Measurements from ENCODE around the gene KCNQ2.

The KCNQ2 gene

DNA sequence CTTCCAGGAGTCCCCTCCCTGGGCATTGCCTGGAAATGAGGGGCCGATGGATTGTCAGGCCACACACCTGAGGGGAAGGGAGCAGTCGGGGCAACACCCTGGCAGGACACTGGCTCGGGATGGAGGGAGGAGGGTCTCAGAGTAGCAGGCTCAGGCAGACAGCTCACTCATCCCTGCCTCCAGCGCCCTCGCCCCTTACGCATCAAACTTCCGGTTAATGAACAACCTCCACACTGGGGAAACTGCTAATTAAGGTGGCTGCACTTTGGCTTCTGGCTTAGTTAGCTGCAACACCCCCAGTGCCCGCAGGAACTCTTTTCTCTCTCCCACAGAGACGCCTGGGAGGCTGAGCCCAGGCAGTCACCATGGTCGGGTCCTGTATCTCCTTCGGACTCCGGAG lies 98.0 kb downstream of the KCNQ2 start:
- no peak for ATAC-seq (ENCODE audit: insufficient read depth, low read depth)
- H3K9me3 ChIP-seq (ENCODE audit: insufficient read depth, low read length, severe bottlenecking) = no peaks in the 10 kb centered on the region

DNA sequence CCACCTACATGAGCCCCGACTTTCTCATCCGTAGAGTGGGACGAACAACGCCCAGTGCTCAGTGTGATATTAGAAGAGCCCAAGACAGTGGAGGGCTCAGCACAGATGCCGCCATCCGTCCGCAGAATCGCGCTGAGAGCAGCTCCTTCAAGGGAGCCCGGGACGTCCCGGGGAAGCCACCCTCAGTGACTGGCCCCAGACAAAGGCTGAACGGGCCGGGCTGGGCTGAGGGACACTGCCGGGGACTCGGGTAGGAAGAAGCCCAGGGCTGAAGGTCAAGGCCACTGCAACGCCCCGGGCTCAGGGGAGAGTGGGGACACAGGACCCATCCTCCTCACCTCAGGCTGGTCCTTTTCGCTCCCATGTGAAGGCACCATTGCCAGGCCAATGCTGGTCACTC lies 98.5 kb downstream of the KCNQ2 start:
- no peak overlapping the region for H2AFZ ChIP-seq (ENCODE audit: low read depth, low read length)
- no peak overlapping the region for H3K9ac ChIP-seq (ENCODE audit: low read depth, low read length)
- peaks cover 14% of the 10 kb centered on the region for H3K27me3 ChIP-seq (ENCODE audit: insufficient read depth, low read length, poor library complexity)
- no peak for ATAC-seq (ENCODE audit: insufficient read depth, low read depth)
- H3K27ac ChIP-seq (ENCODE audit: low read length) = no peak overlapping the region
- H3K36me3 ChIP-seq (ENCODE audit: insufficient read depth, low read length) = no peaks in the 10 kb centered on the region
- no peaks in the 10 kb centered on the region for H3K79me2 ChIP-seq (ENCODE audit: insufficient read depth, low read length)
- no peaks in the 10 kb centered on the region for H3K4me1 ChIP-seq (ENCODE audit: insufficient read depth, low read length)
- peaks cover 30% of the 10 kb centered on the region for H4K20me1 ChIP-seq (ENCODE audit: insufficient read depth, low read length)
- no peak for DNase-seq
- TF ChIP-seq, protein P1, sequence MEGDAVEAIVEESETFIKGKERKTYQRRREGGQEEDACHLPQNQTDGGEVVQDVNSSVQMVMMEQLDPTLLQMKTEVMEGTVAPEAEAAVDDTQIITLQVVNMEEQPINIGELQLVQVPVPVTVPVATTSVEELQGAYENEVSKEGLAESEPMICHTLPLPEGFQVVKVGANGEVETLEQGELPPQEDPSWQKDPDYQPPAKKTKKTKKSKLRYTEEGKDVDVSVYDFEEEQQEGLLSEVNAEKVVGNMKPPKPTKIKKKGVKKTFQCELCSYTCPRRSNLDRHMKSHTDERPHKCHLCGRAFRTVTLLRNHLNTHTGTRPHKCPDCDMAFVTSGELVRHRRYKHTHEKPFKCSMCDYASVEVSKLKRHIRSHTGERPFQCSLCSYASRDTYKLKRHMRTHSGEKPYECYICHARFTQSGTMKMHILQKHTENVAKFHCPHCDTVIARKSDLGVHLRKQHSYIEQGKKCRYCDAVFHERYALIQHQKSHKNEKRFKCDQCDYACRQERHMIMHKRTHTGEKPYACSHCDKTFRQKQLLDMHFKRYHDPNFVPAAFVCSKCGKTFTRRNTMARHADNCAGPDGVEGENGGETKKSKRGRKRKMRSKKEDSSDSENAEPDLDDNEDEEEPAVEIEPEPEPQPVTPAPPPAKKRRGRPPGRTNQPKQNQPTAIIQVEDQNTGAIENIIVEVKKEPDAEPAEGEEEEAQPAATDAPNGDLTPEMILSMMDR (IDR thresholded peaks at IDR 0.05; ENCODE audit: borderline replicate concordance, extremely low read depth, low read length, poor library complexity, severe bottlenecking) = no peak
- no peak for TF ChIP-seq EZH2 (IDR thresholded peaks at IDR 0.05; ENCODE audit: borderline replicate concordance, low read depth, low read length, severe bottlenecking)
- H3K4me2 ChIP-seq (ENCODE audit: insufficient read depth, low read length) = no peak overlapping the region
- H3K9me3 ChIP-seq (ENCODE audit: insufficient read depth, low read length, severe bottlenecking) = no peaks in the 10 kb centered on the region
- no peak overlapping the region for H3K4me3 ChIP-seq (ENCODE audit: low read depth in 1 of 2, low read length in 2 of 2)

More for the DNA sequence above, 98.0 kb downstream of the KCNQ2 start:
- peaks cover 14% of the 10 kb centered on the region for H3K27me3 ChIP-seq (ENCODE audit: insufficient read depth, low read length, poor library complexity)
- H3K4me1 ChIP-seq (ENCODE audit: insufficient read depth, low read length) = no peaks in the 10 kb centered on the region
- TF ChIP-seq, protein P1 (IDR thresholded peaks at IDR 0.05; ENCODE audit: borderline replicate concordance, extremely low read depth, low read length, poor library complexity, severe bottlenecking) = no peak
- no peak for TF ChIP-seq EZH2 (IDR thresholded peaks at IDR 0.05; ENCODE audit: borderline replicate concordance, low read depth, low read length, severe bottlenecking)
- H3K4me3 ChIP-seq (ENCODE audit: low read depth in 1 of 2, low read length in 2 of 2) = no peak overlapping the region
- no peaks in the 10 kb centered on the region for H3K79me2 ChIP-seq (ENCODE audit: insufficient read depth, low read length)
- DNase-seq = no peak
- H3K27ac ChIP-seq (ENCODE audit: low read length) = no peak overlapping the region
- peaks cover 35% of the 10 kb centered on the region for H4K20me1 ChIP-seq (ENCODE audit: insufficient read depth, low read length)
- H3K36me3 ChIP-seq (ENCODE audit: insufficient read depth, low read length) = no peaks in the 10 kb centered on the region
- H3K9ac ChIP-seq (ENCODE audit: low read depth, low read length) = no peak overlapping the region
- no peak overlapping the region for H2AFZ ChIP-seq (ENCODE audit: low read depth, low read length)
- H3K4me2 ChIP-seq (ENCODE audit: insufficient read depth, low read length) = no peak overlapping the region

DNA sequence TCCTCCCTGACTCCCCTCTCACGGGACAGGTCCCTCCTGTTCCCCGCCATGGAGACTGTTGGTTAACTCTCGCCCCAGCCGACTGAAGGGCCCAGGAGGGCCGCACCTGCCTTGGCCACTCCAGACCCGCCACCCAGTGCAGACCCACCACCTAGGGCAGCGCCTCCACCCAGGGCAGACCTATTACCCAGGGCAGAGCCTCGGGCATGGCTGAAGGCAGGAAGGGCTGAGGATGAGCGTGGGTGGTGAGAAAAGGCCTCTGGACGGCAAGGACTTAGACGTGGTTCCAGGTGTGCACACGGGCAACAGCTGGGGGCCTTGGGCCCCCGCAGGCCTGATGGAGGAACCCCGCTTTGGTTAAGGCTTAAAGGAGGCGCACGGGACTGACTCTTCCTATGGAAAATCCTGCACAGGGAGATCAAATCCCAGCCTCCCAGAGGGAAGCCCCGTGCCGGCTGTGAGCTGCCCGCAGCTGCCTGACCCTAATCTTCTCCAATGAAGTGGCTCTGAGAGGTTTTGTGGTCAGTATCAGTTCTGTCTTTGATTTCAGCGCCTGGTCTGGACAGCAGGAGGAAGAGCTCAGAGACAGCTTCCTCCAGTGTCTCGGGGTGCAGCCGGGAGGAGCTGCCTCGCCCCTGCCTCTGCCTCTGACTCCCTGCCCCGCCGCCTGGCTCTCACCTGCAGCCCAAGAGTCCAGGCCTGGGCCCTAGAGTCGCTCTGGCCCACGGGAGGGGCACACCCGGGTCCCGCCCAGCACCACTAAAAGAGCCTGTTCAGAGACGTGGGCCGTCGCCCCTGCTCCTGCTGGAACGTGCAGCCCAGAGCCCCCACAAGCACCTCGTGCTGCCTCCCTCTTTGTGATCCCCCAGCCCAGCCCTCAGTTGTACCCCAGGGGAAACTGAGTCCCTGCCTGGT lies 99.2 kb downstream of the KCNQ2 start:
- no peak for TF ChIP-seq EZH2 (IDR thresholded peaks at IDR 0.05; ENCODE audit: borderline replicate concordance, low read depth, low read length, severe bottlenecking)
- TF ChIP-seq, protein P1 (IDR thresholded peaks at IDR 0.05; ENCODE audit: borderline replicate concordance, extremely low read depth, low read length, poor library complexity, severe bottlenecking) = no peak
- no peak overlapping the region for H3K9ac ChIP-seq (ENCODE audit: low read depth, low read length)
- no peaks in the 10 kb centered on the region for H3K79me2 ChIP-seq (ENCODE audit: insufficient read depth, low read length)
- H3K36me3 ChIP-seq (ENCODE audit: insufficient read depth, low read length) = no peaks in the 10 kb centered on the region
- DNase-seq = no peak
- no peak for ATAC-seq (ENCODE audit: insufficient read depth, low read depth)
- H3K27ac ChIP-seq (ENCODE audit: low read length) = no peak overlapping the region
- H3K4me3 ChIP-seq (ENCODE audit: low read depth in 1 of 2, low read length in 2 of 2) = no peak overlapping the region
- peaks cover 14% of the 10 kb centered on the region for H3K27me3 ChIP-seq (ENCODE audit: insufficient read depth, low read length, poor library complexity)
- no peak overlapping the region for H2AFZ ChIP-seq (ENCODE audit: low read depth, low read length)
- no peak overlapping the region for H3K4me2 ChIP-seq (ENCODE audit: insufficient read depth, low read length)
- H3K9me3 ChIP-seq (ENCODE audit: insufficient read depth, low read length, severe bottlenecking) = no peaks in the 10 kb centered on the region
- no peaks in the 10 kb centered on the region for H3K4me1 ChIP-seq (ENCODE audit: insufficient read depth, low read length)
- peaks cover 26% of the 10 kb centered on the region for H4K20me1 ChIP-seq (ENCODE audit: insufficient read depth, low read length)

All from DND-41 (cell line).